Thymus (tissue), 14 donors: Measurements from ENCODE around the gene NAA40. TPM values are rescaled to one million over a fixed set of nuclear protein-coding genes. Genes with fewer than 3 reads are reported as not detected.

Experiments used
- DNase-seq, 9 donors: peaks; one replicate each; pipeline ENCODE4 v3.0.0-alpha.2; 2013; ENCODE audit warnings: low spot score in 9 of 9, low read depth in 6 of 9, missing footprints in 1 of 9
- H3K27ac ChIP-seq, 2 donors: one replicate each; pipeline ENCODE4 v1.5.1; 2013; ENCODE audit warnings: control low read depth in 1 of 2, low read depth in 1 of 2, low read length in 1 of 2, mild to moderate bottlenecking in 1 of 2, moderate library complexity in 1 of 2
- H3K27me3 ChIP-seq, 2 donors: one replicate each; pipeline ENCODE4 v1.5.1; 2013; ENCODE audit warnings: low read length in 1 of 2; ENCODE audit not compliant: control insufficient read depth in 2 of 2, insufficient read depth in 1 of 2
- H3K36me3 ChIP-seq, 2 donors: one replicate each; pipeline ENCODE4 v1.5.1; 2013; ENCODE audit warnings: low read length in 1 of 2, mild to moderate bottlenecking in 1 of 2, moderate library complexity in 1 of 2; ENCODE audit not compliant: control insufficient read depth in 2 of 2, insufficient read depth in 2 of 2
- H3K4me1 ChIP-seq, 2 donors: one replicate each; pipeline ENCODE4 v1.5.1; 2013; ENCODE audit warnings: low read length in 2 of 2; ENCODE audit not compliant: control insufficient read depth in 2 of 2, insufficient read depth in 2 of 2
- H3K4me3 ChIP-seq, 2 donors: one replicate each; pipeline ENCODE4 v1.5.1; 2013; ENCODE audit warnings: low read length in 2 of 2, control low read depth in 1 of 2, mild to moderate bottlenecking in 1 of 2
- H3K9me3 ChIP-seq, 2 donors: one replicate each; pipeline ENCODE4 v1.5.1; 2013; ENCODE audit warnings: low read length in 1 of 2, mild to moderate bottlenecking in 1 of 2; ENCODE audit not compliant: control insufficient read depth in 2 of 2, insufficient read depth in 1 of 2
- WGBS: extraction: QIAGEN DNeasy Blood & Tissue Kit; methylation state at CpG from one replicate; pipeline ENCODE4 v1.1.7; 2013; 5-methylcytosine and 5-hydroxymethylcytosine counted together
- long read RNA-seq, 10 donors: transcript quantifications; one replicate each; lab custom pipeline, GENCODE V29; 2026
- polyA plus RNA-seq: library from polyadenylated mRNA; stranded (reverse); fragments of 200-250 nt; gene quantifications from one replicate; pipeline ENCODE4 v1.2.3, GENCODE V29; 2013
- total RNA-seq: library from RNA; stranded (reverse); fragments of 120-200 nt; gene quantifications from one replicate; pipeline ENCODE4 v1.2.4, GENCODE V29; 2013
- donor health status: healthy.

NAA40 gene
- total RNA-seq: 9.1 TPM
- 18.4 TPM for polyA plus RNA-seq
- long read RNA-seq, donor 1, full-length matches to known transcripts: 1 of 1 reads
- long read RNA-seq, donor 1, partial matches to known transcripts: 0 of 1 reads
- long read RNA-seq, donor 1, other reads (novel, unspliced or antisense): 0 of 1 reads
- long read RNA-seq, donor 2: 0 reads
- long read RNA-seq, donor 3, full-length matches to known transcripts: 14 of 14 reads
- long read RNA-seq, donor 3, partial matches to known transcripts: 0 of 14 reads
- long read RNA-seq, donor 3, other reads (novel, unspliced or antisense): 0 of 14 reads
- long read RNA-seq, donor 4, partial matches to known transcripts: 0 of 7 reads
- long read RNA-seq, donor 4, other reads (novel, unspliced or antisense): 0 of 7 reads
- long read RNA-seq, donor 5, full-length matches to known transcripts: 14 of 14 reads
- long read RNA-seq, donor 5, partial matches to known transcripts: 0 of 14 reads
- long read RNA-seq, donor 5, other reads (novel, unspliced or antisense): 0 of 14 reads
- long read RNA-seq, donor 6, full-length matches to known transcripts: 6 of 6 reads
- long read RNA-seq, donor 6, partial matches to known transcripts: 0 of 6 reads
- long read RNA-seq, donor 6, other reads (novel, unspliced or antisense): 0 of 6 reads
- long read RNA-seq, donor 7, partial matches to known transcripts: 0 of 3 reads
- long read RNA-seq, donor 7, other reads (novel, unspliced or antisense): 0 of 3 reads
- long read RNA-seq, donor 8, partial matches to known transcripts: 0 of 2 reads
- long read RNA-seq, donor 8, other reads (novel, unspliced or antisense): 0 of 2 reads
- long read RNA-seq, donor 9, partial matches to known transcripts: 0 of 3 reads
- long read RNA-seq, donor 9, other reads (novel, unspliced or antisense): 0 of 3 reads
- long read RNA-seq, donor 10, partial matches to known transcripts: 0 of 5 reads
- long read RNA-seq, donor 10, other reads (novel, unspliced or antisense): 0 of 5 reads

DNA sequence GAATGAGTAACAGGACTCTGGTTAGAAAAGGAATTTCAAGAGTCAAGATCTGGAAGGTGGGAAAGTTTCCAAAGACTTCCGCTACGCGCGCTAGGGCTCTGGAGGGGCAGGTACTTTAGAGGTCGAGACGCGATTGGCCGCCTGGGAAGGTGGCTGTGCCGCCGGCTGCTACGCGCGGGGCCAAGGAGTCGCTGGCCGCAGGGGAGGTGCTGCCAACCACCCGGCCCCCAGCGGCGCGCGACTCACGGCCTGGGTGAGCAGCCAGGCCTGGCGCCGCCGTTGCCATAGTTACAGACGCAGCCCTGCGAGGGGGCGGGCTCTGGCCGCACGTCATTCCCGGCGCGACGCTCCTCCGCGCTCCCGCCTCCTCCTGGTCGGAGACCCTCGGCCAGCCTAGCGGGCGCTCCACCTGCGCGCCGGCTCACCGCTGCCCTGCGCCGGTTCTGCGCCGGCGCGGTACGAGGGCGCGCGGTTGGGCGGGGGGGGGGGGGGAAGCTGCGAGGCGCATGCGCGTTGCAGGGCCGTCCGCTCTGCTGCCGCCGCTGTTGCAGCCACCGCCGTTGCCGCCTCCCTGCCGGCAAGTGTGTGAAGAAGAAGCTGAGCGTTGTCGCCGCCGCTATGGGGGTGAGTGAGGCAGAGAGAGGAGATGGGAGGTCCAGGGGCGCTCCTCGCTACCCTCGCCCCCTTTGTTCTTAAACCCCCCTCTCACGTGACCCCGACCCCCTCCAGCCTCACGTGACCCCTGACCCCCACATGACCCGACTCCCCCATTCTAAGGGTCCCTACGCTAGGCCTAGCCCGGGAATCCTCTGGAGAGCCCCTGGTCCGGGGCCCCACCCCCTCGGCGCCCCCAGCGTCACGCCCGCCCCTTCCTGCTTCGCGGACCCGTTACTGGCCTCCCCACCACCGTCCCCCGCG, at the start of gene NAA40:
Gene NAA40, plus strand, starts transcription at position 524 of the 918 bp plus-strand sequence. Its CDS starts 95 bp downstream, at position 619.
- DNase-seq: peak in 8 of 9 donors; percentile 66 to 93 (median 84)
- Histone ChIP-seq H3K27me3 (no peaks in the 10 kb centered on the region), H3K4me1 (peaks cover 4 to 17% of the 10 kb centered on the region in 2 donors), H3K27ac (peak within 1 kb of the TSS; percentile 76 to 87), H3K9me3 (no peaks in the 10 kb centered on the region), H3K36me3 (peaks cover 3 to 9% of the 10 kb centered on the region in 2 donors), H3K4me3 (peak within 1 kb of the TSS; percentile 71 to 85)
- WGBS: under 1% methylated on average over 89 of the region's 92 CpGs

DNA sequence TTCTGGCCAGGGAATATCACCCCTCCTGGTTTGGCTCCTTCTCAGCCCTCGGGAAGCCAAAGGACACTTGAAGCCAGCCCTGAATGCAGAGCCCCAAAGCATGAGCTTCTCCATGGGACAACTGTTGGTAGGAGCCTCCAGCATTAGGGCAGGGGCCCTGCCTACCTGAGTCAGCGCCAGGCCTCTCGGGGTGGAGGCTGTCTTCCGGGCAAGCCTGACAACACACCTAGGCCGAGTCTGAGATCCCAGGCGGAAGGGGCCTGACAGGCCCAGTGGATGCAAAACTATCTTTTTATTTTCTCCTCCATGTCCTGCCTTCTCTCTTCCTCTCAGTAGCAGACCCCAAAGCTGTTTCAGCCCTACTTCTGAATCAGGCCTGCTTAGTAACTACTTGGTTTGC, 49.5 kb upstream of the NAA40 start:
- Histone ChIP-seq H3K36me3 (peaks cover 12 to 25% of the 10 kb centered on the region in 2 donors), H3K9me3 (peaks cover 0 to 5% of the 10 kb centered on the region in 2 donors), H3K27me3 (no peaks in the 10 kb centered on the region), H3K27ac (peak overlapping the region in 1 of 2 donors; percentile 19), H3K4me3 (no peak overlapping the region), H3K4me1 (peaks cover 34 to 57% of the 10 kb centered on the region in 2 donors)
- DNase-seq: no peak
- WGBS: 96% methylated on average over 6 of the region's 6 CpGs

DNA sequence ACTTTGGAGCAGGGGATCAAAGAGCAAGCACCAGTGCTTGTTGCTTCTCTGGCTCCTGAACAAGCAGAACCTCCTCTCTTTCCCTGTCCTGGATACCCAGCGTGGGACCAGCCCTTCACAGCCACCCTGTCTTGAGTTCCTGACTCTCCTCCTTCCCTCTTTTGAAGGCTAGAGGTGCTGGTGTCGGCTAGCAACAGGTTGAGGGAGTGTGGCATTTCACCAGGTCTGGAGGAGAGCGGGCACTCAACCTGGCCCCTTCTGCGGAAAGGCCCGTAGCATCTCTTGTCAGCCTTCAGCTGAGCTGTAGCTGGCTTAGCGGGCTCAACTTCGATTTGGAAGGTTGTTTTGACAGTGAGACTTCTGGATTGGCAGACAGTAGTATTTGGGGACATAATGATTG, 48.4 kb upstream of the NAA40 start:
- Histone ChIP-seq H3K27me3 (no peaks in the 10 kb centered on the region), H3K4me3 (no peak overlapping the region), H3K9me3 (peaks cover 0 to 5% of the 10 kb centered on the region in 2 donors), H3K4me1 (peaks cover 34 to 51% of the 10 kb centered on the region in 2 donors), H3K27ac (no peak overlapping the region), H3K36me3 (peaks cover 21 to 31% of the 10 kb centered on the region in 2 donors)
- WGBS: 90% methylated on average over 7 of the region's 7 CpGs
- no peak for DNase-seq

DNA sequence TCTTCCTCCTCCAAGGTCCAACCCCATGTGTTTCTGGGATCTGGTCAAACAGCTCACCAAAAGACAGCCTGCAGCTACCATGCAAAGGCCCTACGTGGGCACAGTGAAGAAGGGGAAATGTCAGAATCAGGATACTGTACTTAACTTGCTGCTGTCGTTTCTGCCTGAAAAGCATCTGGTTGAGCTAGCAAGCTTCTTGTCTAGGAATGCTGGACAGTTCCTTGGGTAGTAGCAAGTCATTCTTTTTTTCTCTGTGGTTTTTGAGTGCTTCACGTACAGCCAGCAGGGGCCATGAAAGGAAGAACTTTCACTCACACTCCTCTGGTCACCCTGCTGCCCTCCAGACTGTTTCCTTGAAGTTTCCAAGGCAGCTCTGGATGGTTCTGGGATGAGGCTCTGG, 46.6 kb upstream of the NAA40 start:
- 31% methylated on average over 3 of the region's 3 CpGs for WGBS
- DNase-seq: no peak
- no peak overlapping the region for H3K4me3 ChIP-seq
- H3K9me3 ChIP-seq: peaks cover 0 to 5% of the 10 kb centered on the region in 2 donors
- no peaks in the 10 kb centered on the region for H3K27me3 ChIP-seq
- H3K4me1 ChIP-seq: peaks cover 28 to 45% of the 10 kb centered on the region in 2 donors
- H3K27ac ChIP-seq: no peak overlapping the region
- H3K36me3 ChIP-seq: peaks cover 39 to 45% of the 10 kb centered on the region in 2 donors

DNA sequence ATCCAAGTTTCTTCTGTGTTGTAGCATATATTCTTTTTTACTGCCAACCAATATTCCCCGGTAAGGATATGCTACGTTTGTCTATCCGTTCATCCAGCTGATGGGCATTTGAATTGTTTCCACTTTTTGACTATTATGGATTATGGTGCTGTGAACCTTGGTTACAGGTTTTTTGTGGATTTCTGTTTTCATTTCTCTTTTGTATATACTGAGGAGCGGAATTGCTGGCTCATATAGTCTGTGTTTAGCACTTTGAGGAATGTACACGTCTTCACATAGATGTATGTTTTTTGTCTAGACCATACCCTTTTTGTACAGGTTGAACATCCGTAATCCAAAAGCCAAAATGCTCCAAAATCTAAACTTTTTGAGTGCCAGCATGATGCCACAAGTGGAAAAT, 45.4 kb upstream of the NAA40 start:
- no peak overlapping the region for H3K27ac ChIP-seq
- H3K9me3 ChIP-seq: peaks cover 0 to 5% of the 10 kb centered on the region in 2 donors
- 98% methylated on average over 6 of the region's 6 CpGs for WGBS
- peaks cover 18 to 33% of the 10 kb centered on the region in 2 donors for H3K4me1 ChIP-seq
- H3K36me3 ChIP-seq: peaks cover 50 to 56% of the 10 kb centered on the region in 2 donors
- no peak for DNase-seq
- H3K4me3 ChIP-seq: no peak overlapping the region
- no peaks in the 10 kb centered on the region for H3K27me3 ChIP-seq

DNA sequence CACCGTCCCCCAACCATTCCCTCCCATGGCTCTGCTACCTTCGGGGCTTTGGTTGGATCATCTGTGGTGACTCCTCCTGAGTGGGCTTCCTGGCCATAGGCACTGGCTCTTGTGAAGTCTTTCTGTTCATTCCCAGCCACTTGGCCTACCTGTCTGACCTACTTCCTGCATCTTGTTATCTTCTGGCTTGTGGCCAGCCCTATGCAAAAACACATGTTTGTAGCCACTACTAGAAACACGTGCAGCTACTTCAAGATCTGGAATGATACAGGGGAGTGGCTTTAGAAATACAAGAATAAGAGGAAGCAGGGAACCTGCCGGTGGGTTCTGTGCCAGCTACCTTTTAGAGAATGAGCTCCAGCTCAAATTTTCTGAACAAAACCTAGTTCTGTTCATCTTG, 42.7 kb upstream of the NAA40 start:
- WGBS: 83% methylated on average over 4 of the region's 4 CpGs

DNA sequence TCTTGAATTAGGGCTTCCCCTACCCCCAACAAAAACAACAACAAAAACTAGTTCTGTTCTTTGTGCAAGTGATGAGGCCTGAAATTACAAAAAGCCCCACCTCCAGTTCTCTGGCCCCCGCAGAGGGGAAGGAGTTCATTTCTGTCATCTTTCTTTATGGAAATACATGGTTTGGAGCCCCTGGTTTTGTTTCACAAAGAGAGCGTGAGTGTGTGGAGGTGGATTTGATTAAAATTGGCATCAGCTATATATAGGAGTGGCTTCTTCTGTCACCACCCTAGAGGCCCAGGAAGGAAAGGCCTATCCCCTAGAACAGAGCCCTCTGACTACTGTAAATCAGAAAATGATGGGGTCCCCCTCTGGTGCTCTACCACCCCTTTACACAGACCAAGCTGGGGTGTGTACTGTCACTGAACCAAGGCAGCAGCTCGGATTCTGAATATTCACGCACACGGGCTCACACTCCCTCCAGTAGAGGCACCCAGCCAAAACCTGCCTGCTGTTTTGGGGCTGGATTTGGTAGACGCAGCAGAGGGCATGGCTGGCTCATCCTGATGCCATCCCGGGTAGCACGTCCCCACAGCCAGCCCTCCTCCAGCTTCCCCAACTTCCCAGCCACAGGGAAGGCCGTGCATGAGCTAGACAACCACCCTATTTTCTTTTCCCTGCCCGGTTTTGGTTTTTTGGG, 41.2 kb upstream of the NAA40 start:
- DNase-seq: no peak
- Histone ChIP-seq H3K27ac (no peak overlapping the region), H3K4me3 (no peak overlapping the region), H3K4me1 (no peaks in the 10 kb centered on the region), H3K36me3 (peaks cover 78 to 85% of the 10 kb centered on the region in 2 donors), H3K9me3 (no peaks in the 10 kb centered on the region), H3K27me3 (no peaks in the 10 kb centered on the region)
- 97% methylated on average over 10 of the region's 10 CpGs for WGBS

More for the DNA sequence above, 42.7 kb upstream of the NAA40 start:
- no peak for DNase-seq
- peaks cover 0 to 11% of the 10 kb centered on the region in 2 donors for H3K4me1 ChIP-seq
- peaks cover 68 to 77% of the 10 kb centered on the region in 2 donors for H3K36me3 ChIP-seq
- H3K27ac ChIP-seq: no peak overlapping the region
- no peak overlapping the region for H3K4me3 ChIP-seq
- H3K27me3 ChIP-seq: no peaks in the 10 kb centered on the region
- no peaks in the 10 kb centered on the region for H3K9me3 ChIP-seq

DNA sequence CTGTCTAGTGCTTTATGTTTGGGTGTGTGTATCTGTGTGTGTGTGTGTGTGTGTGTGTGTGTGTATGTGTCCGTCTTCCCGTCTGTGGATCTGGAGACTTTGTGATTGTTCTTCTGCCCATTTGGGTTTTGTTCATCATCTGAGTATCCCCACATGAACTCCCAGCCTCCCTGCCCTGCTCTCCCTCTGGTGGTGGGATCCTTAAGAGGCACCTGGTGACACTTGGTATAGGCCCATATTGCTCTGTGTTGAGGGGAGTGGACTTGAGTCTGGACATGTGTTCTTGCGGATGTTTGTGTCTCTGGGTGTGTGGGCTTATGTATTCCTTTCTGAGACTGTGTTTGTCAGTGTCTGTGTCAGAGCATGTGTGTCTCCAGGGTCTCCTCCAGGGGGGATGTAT, 37.1 kb upstream of the NAA40 start:
- Histone ChIP-seq H3K4me1 (no peaks in the 10 kb centered on the region), H3K36me3 (peaks cover 96% of the 10 kb centered on the region in 2 donors), H3K4me3 (no peak overlapping the region), H3K9me3 (no peaks in the 10 kb centered on the region), H3K27me3 (no peaks in the 10 kb centered on the region), H3K27ac (no peak overlapping the region)
- WGBS: 94% methylated on average over 3 of the region's 3 CpGs
- DNase-seq: no peak
